GM12892 (cell line): ENCODE results near the gene PACS2.

Experiments used
- POLR2AphosphoS5 ChIP-seq: IDR thresholded peaks from 2 replicates; pipeline ENCODE4 v1.6.1; 2011; ENCODE audit warnings: low read depth, low read length, control low read depth
- TAF1 ChIP-seq: IDR thresholded peaks from 2 replicates; pipeline ENCODE4 v1.6.1; 2011; ENCODE audit warnings: low read depth, mild to moderate bottlenecking, control low read depth, low read length, borderline replicate concordance

- TF ChIP-seq TAF1 = no peak
- TF ChIP-seq POLR2AphosphoS5 = no peak
Measured at GRCh38 chr14:105421723-105422615, 107.4 kb downstream of the PACS2 start.
